IMR-90 (cell line): ENCODE measurements around the gene ZNF485. TPM values are rescaled to one million over a fixed set of nuclear protein-coding genes. Genes with fewer than 3 reads are reported as not detected.
A peak's percentile ranks its signal among the peaks of the same experiment; 100 is the strongest.

ENCODE experiments used
- ATAC-seq: fragments of 200-7000 bp; cut with Tn5 transposase; 2 replicates; pipeline ENCODE4 v1.9.1; 2020; ENCODE audit warnings: low read depth, mild to moderate bottlenecking, moderate library complexity
- BruUV-seq: library from RNA; stranded (reverse); fragments of 400-500 nt; replicated peaks from 2 replicates; lab custom pipeline; 2021; lab: Mats Ljungman, UMichigan
- CTCF ChIA-PET: fragments of 300-600 bp; formaldehyde crosslinking; extraction: SDS; loops from one replicate; lab custom pipeline; 2021; ENCODE audit warnings: antibody characterized with exemption; lab: Yijun Ruan, JAX
- POLR2A ChIA-PET: fragments of 300-600 bp; sonication (Branson Sonifier 250); formaldehyde crosslinking; loops from one replicate; lab custom pipeline; 2022; ENCODE audit warnings: antibody characterized with exemption; ENCODE audit not compliant: unreplicated experiment; lab: Charles Lee
- DNase-seq: peaks from one replicate; pipeline ENCODE4 v3.0.0; 2013
- H2AFZ ChIP-seq: replicated peaks from 2 replicates; pipeline ENCODE3; 2013; ENCODE audit warnings: low read length, mild to moderate bottlenecking; ENCODE audit not compliant: poor library complexity
- H2AK5ac ChIP-seq: 2 replicates; pipeline ENCODE4 v1.6.1; 2013; ENCODE audit warnings: low read depth, low read length, inconsistent platforms
- H2AK9ac ChIP-seq: replicated peaks from 2 replicates; pipeline ENCODE3; 2013; ENCODE audit warnings: mild to moderate bottlenecking, low read depth, low read length, moderate library complexity; ENCODE audit not compliant: poor library complexity
- H2BK120ac ChIP-seq: 2 replicates; pipeline ENCODE4 v1.6.1; 2013; ENCODE audit warnings: low read depth, low read length, inconsistent platforms
- H2BK15ac ChIP-seq: 3 replicates; pipeline ENCODE4 v1.6.1; 2013; ENCODE audit warnings: low read depth, low read length, inconsistent platforms
- H2BK20ac ChIP-seq: 2 replicates; pipeline ENCODE4 v1.6.1; 2013; ENCODE audit warnings: low read depth, mild to moderate bottlenecking, inconsistent platforms, low read length, moderate library complexity
- H2BK5ac ChIP-seq: 2 replicates; pipeline ENCODE4 v1.6.1; 2013; ENCODE audit warnings: mild to moderate bottlenecking, low read depth, low read length, inconsistent platforms; ENCODE audit not compliant: poor library complexity, severe bottlenecking
- H3K14ac ChIP-seq: replicated peaks from 2 replicates; pipeline ENCODE4 v1.6.1; 2013; ENCODE audit warnings: low read depth, low read length, inconsistent platforms
- H3K18ac ChIP-seq: 2 replicates; pipeline ENCODE4 v1.6.1; 2013; ENCODE audit warnings: low read depth, low read length, control low read depth
- H3K23ac ChIP-seq: 2 replicates; pipeline ENCODE4 v1.6.1; 2013; ENCODE audit warnings: low read depth, low read length, inconsistent platforms
- H3K27ac ChIP-seq: 2 replicates; pipeline ENCODE4 v1.5.1; 2013; ENCODE audit warnings: mild to moderate bottlenecking, control low read depth, low read length; ENCODE audit not compliant: insufficient read depth
- H3K27me3 ChIP-seq: 2 replicates; pipeline ENCODE4 v1.6.1; 2013; ENCODE audit warnings: low read length; ENCODE audit not compliant: control insufficient read depth, insufficient read depth
- H3K36me3 ChIP-seq: 2 replicates; pipeline ENCODE4 v1.6.1; 2013; ENCODE audit warnings: low read length, mixed read lengths; ENCODE audit not compliant: control insufficient read depth, insufficient read depth
- H3K4ac ChIP-seq: 2 replicates; pipeline ENCODE4 v1.6.1; 2013; ENCODE audit warnings: low read depth, low read length, inconsistent platforms
- H3K4me1 ChIP-seq: 2 replicates; pipeline ENCODE4 v1.6.1; 2013; ENCODE audit warnings: low read length, mixed read lengths; ENCODE audit not compliant: control insufficient read depth, insufficient read depth
- H3K4me2 ChIP-seq: 2 replicates; pipeline ENCODE4 v1.6.1; 2013; ENCODE audit warnings: low read depth, mild to moderate bottlenecking, control low read depth, low read length, moderate library complexity
- H3K4me3 ChIP-seq: 2 replicates; pipeline ENCODE4 v1.5.1; 2013; ENCODE audit warnings: low read depth, mild to moderate bottlenecking, control low read depth, low read length, moderate library complexity; ENCODE audit not compliant: insufficient read depth
- H3K56ac ChIP-seq: 2 replicates; pipeline ENCODE4 v1.6.1; 2013; ENCODE audit warnings: low read length, inconsistent platforms; ENCODE audit not compliant: insufficient read depth; ENCODE audit errors: extremely low read depth
- H3K79me1 ChIP-seq, 2 experiments: 2 replicates each; pipeline ENCODE4 v1.6.1; 2013; ENCODE audit warnings: low read length in 2 of 2, inconsistent platforms in 1 of 2, low read depth in 1 of 2
- H3K9ac ChIP-seq: 2 replicates; pipeline ENCODE4 v1.6.1; 2013; ENCODE audit warnings: low read depth, low read length, control low read depth
- H3K9me1 ChIP-seq: 2 replicates; pipeline ENCODE4 v1.6.1; 2013; ENCODE audit warnings: low read length, inconsistent platforms; ENCODE audit not compliant: insufficient read depth
- H3K9me3 ChIP-seq: 2 replicates; pipeline ENCODE4 v1.6.1; 2013; ENCODE audit warnings: low read length; ENCODE audit not compliant: control insufficient read depth, insufficient read depth
- H4K20me1 ChIP-seq: 2 replicates; pipeline ENCODE4 v1.6.1; 2013; ENCODE audit warnings: low read length, inconsistent platforms; ENCODE audit not compliant: insufficient read depth
- H4K5ac ChIP-seq: 2 replicates; pipeline ENCODE4 v1.6.1; 2013; ENCODE audit warnings: mild to moderate bottlenecking, low read depth, low read length, control low read depth
- H4K8ac ChIP-seq, 2 experiments: 2 replicates each; pipeline ENCODE4 v1.6.1; 2013; ENCODE audit warnings: low read depth in 2 of 2, low read length in 2 of 2, control low read depth in 1 of 2, inconsistent platforms in 1 of 2
- H4K91ac ChIP-seq: 2 replicates; pipeline ENCODE4 v1.6.1; 2013; ENCODE audit warnings: low read depth, low read length, inconsistent platforms; ENCODE audit not compliant: insufficient read depth
- BHLHE40 ChIP-seq: fragments of 150-350 bp; IDR thresholded peaks from 2 replicates; pipeline ENCODE4 v1.6.1; 2016; ENCODE audit warnings: mild to moderate bottlenecking, low read depth, low read length
- CEBPB ChIP-seq: IDR thresholded peaks from 2 replicates; pipeline ENCODE4 v1.6.1; 2012; ENCODE audit warnings: low read depth, low read length, improper control_type of control experiment
- CTCF ChIP-seq: conservative IDR thresholded peaks from 2 replicates; pipeline ENCODE4 v1.5.1; 2012; ENCODE audit warnings: mild to moderate bottlenecking, low read depth, low read length, improper control_type of control experiment
- FOS ChIP-seq: fragments of 150-350 bp; IDR thresholded peaks from 2 replicates; pipeline ENCODE4 v1.6.1; 2016; ENCODE audit warnings: low read depth, low read length
- MAFK ChIP-seq: IDR thresholded peaks from 2 replicates; pipeline ENCODE4 v1.6.1; 2012; ENCODE audit warnings: low read depth, low read length, improper control_type of control experiment
- MAZ ChIP-seq: IDR thresholded peaks from 2 replicates; pipeline ENCODE4 v1.6.1; 2012; ENCODE audit warnings: low read depth, mild to moderate bottlenecking, low read length, improper control_type of control experiment, moderate library complexity, borderline replicate concordance
- MXI1 ChIP-seq: IDR thresholded peaks from 2 replicates; pipeline ENCODE4 v1.6.1; 2012; ENCODE audit warnings: low read depth, mild to moderate bottlenecking, low read length, moderate library complexity, borderline replicate concordance
- POLR2A ChIP-seq: IDR thresholded peaks from 2 replicates; pipeline ENCODE4 v1.6.1; 2012; ENCODE audit warnings: mild to moderate bottlenecking, low read depth, low read length
- RCOR1 ChIP-seq: IDR thresholded peaks from 2 replicates; pipeline ENCODE4 v1.6.1; 2012; ENCODE audit warnings: mild to moderate bottlenecking, low read length, improper control_type of control experiment; ENCODE audit not compliant: insufficient replicate concordance
- SMC3 ChIP-seq: fragments of 150-350 bp; IDR thresholded peaks from 2 replicates; pipeline ENCODE4 v1.6.1; 2016; ENCODE audit warnings: low read depth, mild to moderate bottlenecking, antibody characterized with exemption, low read length, moderate library complexity
- WGBS, 2 experiments: methylation state at CpG; one replicate each; pipeline versions ENCODE4 v1.1.5 to v1.1.7; 2013; ENCODE audit warnings: missing lambda C conversion rate in 2 of 2; ENCODE audit not compliant: insufficient read length in 1 of 2; ENCODE audit errors: extremely low coverage in 2 of 2; 5-methylcytosine and 5-hydroxymethylcytosine counted together
- dilution Hi-C: fragments of 300-500 bp; cut with HindIII; formaldehyde crosslinking; loops from one replicate; pipeline ENCODE4 v1.14.3; 2018; ENCODE audit warnings: low sequenced_read_pairs; ENCODE audit not compliant: unreplicated experiment
- in situ Hi-C: fragments of 300-500 bp; cut with MboI; formaldehyde crosslinking; loops from 3 replicates; pipeline ENCODE4 v1.14.3; 2019; ENCODE audit warnings: low sequenced_read_pairs, inconsistent platforms, mixed read lengths
- intact Hi-C: fragments of 100-400 bp; cut with micrococcal nuclease; formaldehyde crosslinking; loops from 2 replicates; pipeline ENCODE4 v1.10.0; 2022
- polyA plus RNA-seq, 3 experiments: library from polyadenylated mRNA; depleted of rRNA; stranded (reverse); fragments of >200 nt; gene quantifications; 2 replicates each; pipeline ENCODE4 v1.2.3, GENCODE V29; 2012; ENCODE audit warnings: low replicate concordance in 1 of 3
- total RNA-seq: library from RNA; depleted of rRNA; stranded (reverse); fragments of >200 nt; gene quantifications from 2 replicates; pipeline ENCODE4 v1.2.3, GENCODE V29; 2012

Gene ZNF485
- total and polyA plus RNA-seq, 2 of the 4 experiments (the other 2 are of a cell fraction): 1.0 to 2.2 TPM

- H4K8ac ChIP-seq: no peak overlapping the region
- no peak overlapping the region for H3K4me2 ChIP-seq
- no peak overlapping the region for H3K14ac ChIP-seq
- H3K4me1 ChIP-seq: peaks cover 3% of the 10 kb centered on the region; the same call in 1 of the 2 replicates
- H2AFZ ChIP-seq: peak overlapping the region; percentile 10
- H3K27ac ChIP-seq: no peak overlapping the region
- no peak overlapping the region for H3K18ac ChIP-seq
- H3K9me1 ChIP-seq: no peaks in the 10 kb centered on the region
- no peak overlapping the region for H3K9ac ChIP-seq
- H2AK9ac ChIP-seq: no peak overlapping the region
- dilution Hi-C loops: no loop called here
- no peak overlapping the region for H3K56ac ChIP-seq
- ChIA-PET POLR2A (no interaction called here), CTCF (no interaction called here)
- no peak overlapping the region for H2BK15ac ChIP-seq
- TF ChIP-seq CEBPB (no peak), BHLHE40 (no peak), MAZ (no peak), SMC3 (no peak), MAFK (no peak), MXI1 (no peak), CTCF (no peak), RCOR1 (no peak), POLR2A (no peak), FOS (no peak)
- H3K23ac ChIP-seq: no peak overlapping the region
- no TSS peak for BruUV-seq
- peak; percentile 58 for DNase-seq
- no peak overlapping the region for H2AK5ac ChIP-seq
- H3K36me3 ChIP-seq: no peaks in the 10 kb centered on the region
- H4K20me1 ChIP-seq: no peaks in the 10 kb centered on the region
- in situ Hi-C loops: no loop called here
- H3K27me3 ChIP-seq: 0 out of 2 replicates have a peak, but pooled peaks cover 3% of the 10 kb centered on the region
- H4K91ac ChIP-seq: no peak overlapping the region
- no peak overlapping the region for H3K4ac ChIP-seq
- H3K79me1 ChIP-seq: no peaks in the 10 kb centered on the region
- no peak overlapping the region for H2BK20ac ChIP-seq
- ATAC-seq: no peak
- H2BK120ac ChIP-seq: no peak overlapping the region
- H4K5ac ChIP-seq: no peak overlapping the region
- no peak overlapping the region for H3K4me3 ChIP-seq
- no peak overlapping the region for H2BK5ac ChIP-seq
- H3K9me3 ChIP-seq: no peaks in the 10 kb centered on the region
- no CpG with 5 or more reads among the region's 2 CpGs for WGBS, 2 experiments
- intact Hi-C loops: no loop called here
Measured at GRCh38 chr10:43598446-43598845, 7.8 kb upstream of the ZNF485 start.
